SK-N-SH treated with all-trans-retinoic acid at 6 μM for 48 hours (cell line): ENCODE data around the gene CPZ.

Experiments
- ATAC-seq: fragments of 200-7000 bp; cut with Tn5 transposase; 3 replicates; pipeline ENCODE4 v1.9.1; 2020; ENCODE audit warnings: mild to moderate bottlenecking, moderate library complexity
- ARNTL ChIP-seq: fragments of 450-650 bp; formaldehyde crosslinking; IDR thresholded peaks from 2 replicates; pipeline ENCODE4 v1.5.0; 2020; ENCODE audit warnings: low read depth, mild to moderate bottlenecking, moderate library complexity, borderline replicate concordance
- CREB5 ChIP-seq: fragments of 250-450 bp; sonication (Bioruptor Pico); IDR thresholded peaks from 2 replicates; pipeline ENCODE4 v1.5.1; 2020; ENCODE audit warnings: low read depth, mild to moderate bottlenecking, moderate library complexity
- CSDC2 ChIP-seq: fragments of 250-450 bp; sonication (Bioruptor Pico); IDR thresholded peaks from 2 replicates; pipeline ENCODE4 v1.5.0; 2020; ENCODE audit warnings: mild to moderate bottlenecking, moderate library complexity
- ESRRG ChIP-seq: fragments of 250-450 bp; sonication (Bioruptor Pico); IDR thresholded peaks from 2 replicates; pipeline ENCODE4 v1.6.1; 2021; ENCODE audit warnings: mild to moderate bottlenecking
- GLIS3 ChIP-seq: fragments of 250-450 bp; sonication (Bioruptor Pico); IDR thresholded peaks from 2 replicates; pipeline ENCODE4 v1.5.0; 2020; ENCODE audit warnings: mild to moderate bottlenecking, moderate library complexity
- ISL1 ChIP-seq: fragments of 250-450 bp; sonication (Bioruptor Pico); IDR thresholded peaks from 2 replicates; pipeline ENCODE4 v2.1.2; 2022; ENCODE audit warnings: mild to moderate bottlenecking, moderate library complexity
- OSR1 ChIP-seq: fragments of 250-450 bp; sonication (Bioruptor Pico); IDR thresholded peaks from 2 replicates; pipeline ENCODE4 v1.8.0; 2022; ENCODE audit warnings: moderate library complexity, mild to moderate bottlenecking, inconsistent platforms
- PATZ1 ChIP-seq: fragments of 250-450 bp; sonication (Bioruptor Pico); IDR thresholded peaks from 2 replicates; pipeline ENCODE4 v1.8.0; 2020; ENCODE audit warnings: mild to moderate bottlenecking, moderate library complexity, borderline replicate concordance
- POU6F1 ChIP-seq: fragments of 250-450 bp; sonication (Bioruptor Pico); IDR thresholded peaks from 2 replicates; pipeline ENCODE4 v1.8.0; 2021; ENCODE audit warnings: low read depth, mild to moderate bottlenecking, moderate library complexity, borderline replicate concordance
- RARB ChIP-seq: fragments of 250-450 bp; sonication (Bioruptor Pico); IDR thresholded peaks from 2 replicates; pipeline ENCODE4 v1.8.0; 2021; ENCODE audit warnings: mild to moderate bottlenecking, moderate library complexity
- SNAI2 ChIP-seq: fragments of 250-450 bp; sonication (Bioruptor Pico); IDR thresholded peaks from 2 replicates; pipeline ENCODE4 v1.5.0; 2020; ENCODE audit warnings: mild to moderate bottlenecking, moderate library complexity
- TCF4 ChIP-seq: fragments of 250-450 bp; sonication (Bioruptor Pico); IDR thresholded peaks from 2 replicates; pipeline ENCODE4 v1.8.0; 2021; ENCODE audit warnings: mild to moderate bottlenecking, moderate library complexity, borderline replicate concordance
- TOX ChIP-seq: fragments of 250-450 bp; sonication (Bioruptor Pico); IDR thresholded peaks from 2 replicates; pipeline ENCODE4 v1.8.0; 2021; ENCODE audit warnings: mild to moderate bottlenecking, moderate library complexity, borderline replicate concordance
- ZC3H10 ChIP-seq: fragments of 250-450 bp; sonication (Bioruptor Pico); IDR thresholded peaks from 2 replicates; pipeline ENCODE4 v1.5.1; 2021; ENCODE audit warnings: mild to moderate bottlenecking, moderate library complexity
- ZFP3 ChIP-seq: fragments of 250-450 bp; sonication (Bioruptor Pico); IDR thresholded peaks from 2 replicates; pipeline ENCODE4 v1.5.0; 2020; ENCODE audit warnings: mild to moderate bottlenecking, moderate library complexity
- ZFP30 ChIP-seq: fragments of 450-650 bp; formaldehyde crosslinking; IDR thresholded peaks from 2 replicates; pipeline ENCODE4 v1.5.0; 2022; ENCODE audit warnings: mild to moderate bottlenecking, moderate library complexity
- ZNF565 ChIP-seq: fragments of 450-650 bp; formaldehyde crosslinking; conservative IDR thresholded peaks from 2 replicates; pipeline ENCODE4 v1.5.0; 2020; ENCODE audit warnings: low read depth, mild to moderate bottlenecking, moderate library complexity
- ZNF70 ChIP-seq: fragments of 450-650 bp; formaldehyde crosslinking; IDR thresholded peaks from 2 replicates; pipeline ENCODE4 v1.5.0; 2020; ENCODE audit warnings: mild to moderate bottlenecking, moderate library complexity
- ZNF8 ChIP-seq: fragments of 450-650 bp; formaldehyde crosslinking; IDR thresholded peaks from 2 replicates; pipeline ENCODE4 v1.5.0; 2020; ENCODE audit warnings: mild to moderate bottlenecking, moderate library complexity

CPZ gene

GRCh38 chr4:8606966-8607365 lies 14.4 kb downstream of the CPZ start:
- no peak for TF ChIP-seq CREB5 (CRISPR knock-in tag)
- TF ChIP-seq ARNTL (CRISPR knock-in tag): no peak
- TF ChIP-seq ZFP3 (CRISPR knock-in tag): no peak
- no peak for TF ChIP-seq OSR1 (CRISPR knock-in tag)
- no peak for TF ChIP-seq ESRRG (CRISPR knock-in tag)
- TF ChIP-seq ZNF8 (CRISPR knock-in tag): no peak
- no peak for TF ChIP-seq TOX (CRISPR knock-in tag)
- TF ChIP-seq SNAI2: no peak
- TF ChIP-seq ISL1 (CRISPR knock-in tag): no peak
- ATAC-seq: no peak; the same call in 2 of the 3 replicates

DNA sequence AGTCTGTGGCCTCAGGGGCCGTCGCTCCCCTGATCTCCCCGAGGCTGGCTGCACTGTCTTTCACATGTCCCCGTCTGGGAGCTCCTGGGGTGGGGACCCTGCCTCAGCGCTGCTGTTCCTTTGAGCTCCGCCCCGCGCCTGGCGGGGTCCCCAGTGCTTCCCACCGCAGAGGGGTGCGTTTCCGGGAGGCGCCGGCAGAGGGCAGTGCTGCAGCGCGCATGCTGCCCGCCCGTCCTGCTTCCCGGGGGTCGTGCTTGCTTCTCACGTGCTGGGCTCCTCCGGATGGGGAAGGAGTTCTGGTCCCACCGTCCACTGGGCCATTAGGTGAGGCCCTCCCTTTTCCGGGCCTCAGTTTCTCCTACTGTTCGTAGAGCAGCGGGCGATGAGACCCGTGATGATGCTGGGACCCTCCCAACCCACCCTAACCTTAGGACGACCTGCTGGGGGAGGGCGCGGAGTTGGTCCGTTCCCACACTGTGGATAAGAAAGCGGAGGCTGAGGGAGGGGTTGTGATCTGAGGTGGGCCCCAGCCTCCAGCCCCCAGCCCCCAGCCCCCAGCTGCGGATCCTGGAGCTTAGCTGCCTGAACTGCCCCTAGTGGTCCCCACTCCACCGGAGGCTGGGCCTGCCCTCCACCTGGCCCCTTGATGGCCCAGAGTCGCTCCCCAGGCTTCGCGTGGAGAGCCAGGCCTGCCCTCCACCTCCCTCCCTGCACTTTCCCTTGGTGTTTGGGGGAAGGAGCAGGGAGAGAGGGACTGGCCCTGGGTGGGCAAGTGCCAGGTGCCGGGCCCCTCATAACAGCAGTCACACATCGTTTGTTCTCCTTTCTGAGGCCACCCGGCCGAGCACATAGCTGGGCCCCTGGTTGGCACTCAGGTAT lies 15.3 kb downstream of the CPZ start:
- ATAC-seq: peak; percentile 78
- TF ChIP-seq ZFP3 (CRISPR knock-in tag) (no peak), ZFP30 (CRISPR knock-in tag) (no peak), ZNF70 (CRISPR knock-in tag) (no peak), ARNTL (CRISPR knock-in tag) (no peak), ZNF565 (CRISPR knock-in tag) (no peak), CSDC2 (CRISPR knock-in tag) (no peak), GLIS3 (CRISPR knock-in tag) (no peak), ESRRG (CRISPR knock-in tag) (no peak), ZNF8 (CRISPR knock-in tag) (no peak), PATZ1 (CRISPR knock-in tag) (no peak), RARB (no peak), ZC3H10 (no peak), CREB5 (CRISPR knock-in tag) (no peak), POU6F1 (CRISPR knock-in tag) (no peak), SNAI2 (no peak), ISL1 (CRISPR knock-in tag) (no peak)
- TF ChIP-seq, all 23 proteins: peak for 0

DNA sequence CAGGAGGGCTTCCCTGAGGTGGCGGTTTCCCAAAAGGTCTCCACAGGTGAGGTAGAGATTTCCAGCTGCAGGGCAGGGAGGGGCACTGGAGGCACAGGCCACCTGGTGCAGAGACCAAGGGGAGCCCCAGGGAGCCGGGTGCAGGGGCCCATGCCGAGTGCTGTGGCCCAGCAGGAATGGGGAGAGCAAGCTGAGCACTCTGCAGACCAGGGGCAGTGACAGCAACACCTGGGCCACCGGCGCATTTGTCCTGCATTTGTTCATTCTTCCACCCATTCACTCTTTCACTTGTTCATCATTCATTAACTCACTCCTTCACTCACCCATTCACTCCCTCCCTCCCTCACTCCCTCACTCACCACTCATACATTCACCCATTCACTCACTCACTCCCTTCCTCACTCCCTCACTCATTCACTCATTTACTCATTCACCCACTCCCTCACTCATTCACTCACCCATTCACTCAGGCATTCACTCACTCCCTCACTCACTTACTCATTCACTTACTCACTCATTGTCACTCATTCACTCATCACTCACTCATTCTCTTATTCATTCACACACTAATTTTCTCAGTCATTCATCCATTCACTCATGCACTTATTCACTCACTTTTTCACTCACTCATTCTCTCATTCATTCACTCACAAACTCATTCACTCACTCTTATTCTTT lies 16.3 kb downstream of the CPZ start:
- TF ChIP-seq TCF4 (no peak), ZNF8 (CRISPR knock-in tag) (no peak), CSDC2 (CRISPR knock-in tag) (no peak), OSR1 (CRISPR knock-in tag) (no peak), ZNF565 (CRISPR knock-in tag) (no peak), ZC3H10 (no peak), SNAI2 (no peak), ESRRG (CRISPR knock-in tag) (no peak), ISL1 (CRISPR knock-in tag) (no peak), ZNF70 (CRISPR knock-in tag) (no peak)
- TF ChIP-seq, all 23 proteins: peak for 0
- no peak for ATAC-seq

GRCh38 chr4:8609406-8609805 lies 16.8 kb downstream of the CPZ start:
- ATAC-seq: no peak
- TF ChIP-seq ARNTL (CRISPR knock-in tag): no peak
- TF ChIP-seq ZC3H10: no peak
- no peak for TF ChIP-seq CSDC2 (CRISPR knock-in tag)
- TF ChIP-seq, all 23 proteins: peak for 0
